HG02678 (cell line): ENCODE data around the gene RBFOX1.
"Not testable (repeated sequence)": the region's sequence is repeated elsewhere in the genome, so short reads cannot be mapped to it uniquely, and the experiment has no call there.

Source experiments
- ATAC-seq: cut with Tn5 transposase; IDR thresholded peaks from one replicate; pipeline ENCODE4 v1.9.1; 2021; ENCODE audit warnings: mild to moderate bottlenecking, moderate library complexity; ENCODE audit not compliant: unreplicated experiment

The RBFOX1 gene

DNA sequence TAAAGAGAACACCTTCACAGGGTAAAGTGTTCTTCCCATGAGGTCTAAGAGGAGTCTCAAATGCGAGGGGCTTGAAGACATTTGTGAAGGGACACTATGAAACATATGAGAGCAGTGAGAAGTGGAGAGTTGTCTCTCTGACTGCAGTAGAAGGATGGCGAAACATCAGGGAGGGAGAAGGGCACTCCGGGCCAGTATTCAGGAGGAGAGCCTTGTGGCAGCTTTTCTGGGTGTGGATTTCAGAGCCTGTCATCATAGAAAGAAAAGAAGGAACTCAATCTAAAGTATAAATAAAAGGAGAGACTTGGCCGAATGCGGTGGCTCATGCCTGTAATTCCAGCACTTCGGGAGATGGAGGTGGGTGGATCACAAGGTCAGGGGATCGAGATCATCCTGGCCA, 117.2 kb downstream of the RBFOX1 start:
- ATAC-seq = no peak

GRCh38 chr16:7450440-7450839, 117.8 kb downstream of the RBFOX1 start:
- ATAC-seq = no peak

- no peak for ATAC-seq
Measured at GRCh38 chr16:7452090-7452489, 119.4 kb downstream of the RBFOX1 start.

- ATAC-seq = no peak
Measured at GRCh38 chr16:7456211-7456610, 123.6 kb downstream of the RBFOX1 start.

DNA sequence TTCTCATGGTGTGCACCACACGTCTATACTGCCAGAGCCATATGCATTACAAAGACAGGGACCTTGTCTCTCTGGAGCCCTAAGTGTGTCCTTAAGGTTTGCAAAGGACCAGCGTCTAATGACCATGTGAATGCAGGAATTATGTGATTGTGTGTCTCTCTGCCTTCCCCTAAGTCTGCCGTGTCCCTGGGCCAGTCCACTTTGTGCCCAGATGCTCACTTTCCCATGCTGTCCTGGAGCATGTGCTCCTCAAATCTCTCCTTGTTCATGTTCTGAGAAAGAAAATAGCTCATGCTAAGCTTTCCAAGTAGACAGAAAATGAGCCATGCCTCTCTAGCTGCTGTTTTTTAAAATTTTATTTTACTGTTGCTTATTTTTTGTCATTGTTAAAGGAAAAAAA, 125.5 kb downstream of the RBFOX1 start:
- no peak for ATAC-seq

DNA sequence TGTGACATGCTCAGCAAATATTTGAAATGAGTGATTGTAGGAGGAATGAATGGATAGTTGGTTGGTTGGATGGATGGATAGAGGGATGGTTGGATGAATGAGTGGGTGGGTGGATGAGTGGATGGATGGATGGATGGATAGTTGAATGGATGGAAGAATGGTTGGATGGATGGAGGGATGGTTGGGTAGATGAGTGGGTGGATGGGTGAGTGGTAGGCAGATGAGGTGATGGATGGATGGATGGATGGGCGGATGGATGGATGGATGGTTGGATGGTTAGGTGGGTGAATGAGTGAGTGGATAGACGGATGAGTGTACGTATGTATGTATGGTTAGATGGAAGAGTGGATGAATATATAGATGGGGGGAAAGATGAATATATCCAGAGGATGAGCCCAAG, 137.7 kb downstream of the RBFOX1 start:
- no peak for ATAC-seq

- no peak for ATAC-seq
Measured at GRCh38 chr16:7471268-7471667, 138.6 kb downstream of the RBFOX1 start.

GRCh38 chr16:7482032-7482431, 149.4 kb downstream of the RBFOX1 start:
- no peak for ATAC-seq

- ATAC-seq = no peak
Measured at GRCh38 chr16:7482596-7483290, 150.1 kb downstream of the RBFOX1 start.

- ATAC-seq = no peak
Measured at GRCh38 chr16:7487574-7488323, 155.1 kb downstream of the RBFOX1 start.

DNA sequence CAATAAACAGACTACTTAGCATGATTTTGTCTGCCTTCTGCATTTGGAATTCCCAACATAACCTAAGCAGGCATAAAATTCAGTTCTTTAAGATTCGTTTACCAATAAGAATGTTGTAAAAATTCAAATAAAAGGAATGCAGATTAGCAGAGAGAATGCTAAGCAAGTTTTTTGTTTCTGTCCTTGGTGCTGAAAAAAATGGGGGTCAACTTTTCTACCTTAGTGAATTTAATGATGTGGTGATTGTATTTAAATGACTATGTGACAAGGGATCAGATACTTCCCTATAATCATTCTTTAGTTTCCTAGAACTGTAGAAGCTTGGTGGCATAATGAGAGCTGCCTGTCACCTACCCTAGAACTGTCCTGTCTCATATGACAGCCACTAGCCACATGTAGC, 159.5 kb downstream of the RBFOX1 start:
- ATAC-seq = no peak

DNA sequence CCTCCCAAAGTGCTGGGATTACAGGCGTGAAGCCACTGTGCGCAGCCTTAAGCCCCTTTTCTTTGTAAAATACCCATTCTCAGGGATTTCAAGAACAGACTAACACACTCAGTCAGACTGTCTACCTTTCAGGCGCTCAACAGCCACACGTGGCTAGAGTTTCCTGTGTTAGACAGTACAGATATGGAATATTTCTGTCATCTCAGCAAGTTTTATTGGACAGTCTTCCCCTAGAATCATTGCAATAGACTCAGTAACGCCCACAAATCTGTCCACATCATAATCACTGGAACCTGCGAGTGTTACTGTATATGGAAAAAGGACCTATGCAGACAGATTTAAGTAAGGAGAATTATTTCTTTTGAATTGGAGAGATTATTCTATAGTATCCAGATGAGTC, 160.5 kb downstream of the RBFOX1 start:
- no peak for ATAC-seq

DNA sequence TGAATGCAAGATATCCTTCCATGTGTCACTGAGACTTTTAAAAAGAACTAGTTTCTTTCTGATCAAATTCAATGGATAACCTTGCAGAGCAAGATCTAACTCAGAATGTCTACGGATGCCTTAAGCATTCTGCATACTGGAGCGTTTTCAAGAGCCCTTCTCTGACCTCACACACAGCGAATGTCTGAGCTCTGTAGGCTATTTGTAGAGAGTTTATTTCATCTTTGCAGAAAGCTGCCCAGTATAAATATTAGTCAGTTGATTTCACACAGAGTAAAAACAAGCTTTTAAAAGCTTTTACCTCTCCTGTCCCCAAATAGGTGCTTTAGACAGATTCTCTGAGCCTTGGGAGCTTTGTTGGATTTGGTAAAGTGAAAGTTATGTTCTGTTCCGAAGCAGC, 165.0 kb downstream of the RBFOX1 start:
- ATAC-seq = no peak

- ATAC-seq = no peak
Measured at GRCh38 chr16:7501868-7502267, 169.2 kb downstream of the RBFOX1 start.

- not testable (repeated sequence) for ATAC-seq
Measured at GRCh38 chr16:7502591-7503157, 170.0 kb downstream of the RBFOX1 start.

GRCh38 chr16:7503666-7504065, 171.0 kb downstream of the RBFOX1 start:
- no peak for ATAC-seq

GRCh38 chr16:7504844-7505243, 172.2 kb downstream of the RBFOX1 start:
- ATAC-seq = no peak

DNA sequence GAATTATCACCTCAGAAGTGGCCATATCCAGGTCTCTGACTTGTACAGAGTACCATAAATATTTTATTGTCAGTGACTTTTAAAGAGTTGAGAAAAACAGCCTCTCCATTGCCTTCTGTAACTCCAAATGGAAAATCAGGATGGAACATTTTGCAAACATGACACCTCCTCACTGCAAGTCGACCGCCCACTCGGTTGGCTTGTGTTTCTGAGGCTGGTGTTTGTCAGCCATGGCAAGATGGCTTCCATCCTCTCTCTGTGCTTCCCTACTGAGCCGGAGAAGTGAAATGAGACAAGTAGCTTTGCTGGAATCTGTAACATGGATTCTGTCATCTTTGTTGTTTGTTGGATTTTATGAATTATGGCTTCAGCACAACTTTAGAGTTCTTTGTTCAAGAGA, 172.8 kb downstream of the RBFOX1 start:
- no peak for ATAC-seq

GRCh38 chr16:7506363-7506762, 173.7 kb downstream of the RBFOX1 start:
- ATAC-seq = no peak

DNA sequence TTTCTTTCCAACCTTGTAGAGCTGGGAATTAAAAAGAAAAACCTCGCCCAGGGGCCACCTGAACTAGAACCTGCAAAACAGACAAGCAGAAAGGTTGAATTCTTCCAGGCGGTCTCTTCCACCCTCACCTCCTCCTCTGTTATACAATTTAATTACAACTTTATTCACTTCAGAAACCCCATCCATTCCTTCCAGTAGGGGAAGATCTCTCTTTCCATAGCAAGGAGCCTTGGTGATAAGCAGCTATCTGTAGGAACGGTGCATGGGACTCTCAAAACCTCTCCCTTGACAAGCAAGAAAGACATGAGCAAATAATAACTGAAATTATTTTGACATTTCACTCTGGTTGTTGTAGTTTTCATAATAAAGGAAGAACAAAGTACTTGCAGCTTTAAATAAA, 176.0 kb downstream of the RBFOX1 start:
- ATAC-seq = no peak

DNA sequence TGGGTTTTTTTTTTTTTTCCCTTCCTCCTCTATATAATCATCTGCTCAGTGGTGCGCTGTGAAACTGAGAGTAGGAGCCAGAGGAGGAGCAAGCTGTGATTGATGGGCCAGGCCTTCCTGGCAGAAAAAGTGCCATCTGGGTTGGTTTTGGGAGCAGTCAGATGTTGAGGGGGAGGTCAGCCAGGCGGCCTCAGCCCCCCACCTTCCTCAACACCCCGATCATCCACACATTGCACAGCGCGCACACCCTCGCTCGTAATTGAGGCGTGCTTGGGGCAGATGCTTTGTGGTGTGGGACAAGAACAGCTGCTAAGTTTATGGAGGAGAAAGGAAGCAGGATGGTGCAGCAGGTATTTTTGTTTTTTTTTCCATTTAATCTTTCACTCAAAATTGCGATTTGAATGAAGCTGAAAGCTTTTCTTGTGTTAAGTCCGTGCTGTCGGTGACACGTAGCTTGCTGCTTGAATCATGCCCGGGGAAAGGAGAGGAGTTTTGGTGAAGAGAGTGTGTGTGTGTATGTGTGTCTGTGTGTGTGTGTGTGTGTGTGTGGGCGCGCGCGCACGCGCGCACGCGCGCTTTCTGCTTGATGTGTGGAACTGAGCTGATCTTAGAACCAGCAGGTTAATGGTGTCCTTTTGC, 177.4 kb downstream of the RBFOX1 start:
- no peak for ATAC-seq
